Stomach (tissue), 4 donors: ENCODE measurements around the gene TBC1D4.

ENCODE experiments used
- POLR2A ChIP-seq, 4 donors: fragments of 450-650 bp; IDR thresholded peaks; one replicate each; pipeline ENCODE4 v1.6.1; 2016; ENCODE audit warnings: antibody characterized with exemption in 4 of 4, control low read depth in 2 of 4, mild to moderate bottlenecking in 1 of 4, moderate library complexity in 1 of 4
- TF ChIP-seq, protein P1 (sequence below), 7 experiments: fragments of 450-650 bp in 4 of 7; fragments of 200-600 bp in 3 of 7; sonication (generic) in 3 of 7; IDR thresholded peaks; one replicate each; pipeline ENCODE4 v1.5.1; 2016 to 2019; ENCODE audit warnings: antibody characterized with exemption in 7 of 7, control low read depth in 2 of 7, mild to moderate bottlenecking in 1 of 7

DNA sequence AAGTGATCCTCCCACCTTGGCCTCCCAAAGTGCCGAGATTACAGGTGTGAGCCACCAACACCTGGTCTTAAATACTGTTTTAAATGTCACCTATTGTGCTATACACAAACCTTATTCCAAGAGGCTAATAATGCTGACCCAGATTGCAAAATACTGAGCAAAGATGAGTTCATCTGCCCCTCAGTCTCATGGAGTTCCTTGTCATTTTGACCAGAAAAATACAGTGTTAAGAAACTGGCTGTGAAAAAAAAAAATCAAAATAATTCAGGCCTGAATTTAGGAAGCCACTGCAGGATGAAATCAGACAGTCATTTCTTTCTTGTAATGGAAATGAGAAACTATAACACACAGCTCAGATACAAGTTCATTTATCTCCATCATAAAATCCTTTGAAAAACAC is 59.9 kb downstream of the TBC1D4 start:
- no peak for TF ChIP-seq POLR2A (IDR thresholded peaks at IDR 0.05)
- TF ChIP-seq, protein P1, sequence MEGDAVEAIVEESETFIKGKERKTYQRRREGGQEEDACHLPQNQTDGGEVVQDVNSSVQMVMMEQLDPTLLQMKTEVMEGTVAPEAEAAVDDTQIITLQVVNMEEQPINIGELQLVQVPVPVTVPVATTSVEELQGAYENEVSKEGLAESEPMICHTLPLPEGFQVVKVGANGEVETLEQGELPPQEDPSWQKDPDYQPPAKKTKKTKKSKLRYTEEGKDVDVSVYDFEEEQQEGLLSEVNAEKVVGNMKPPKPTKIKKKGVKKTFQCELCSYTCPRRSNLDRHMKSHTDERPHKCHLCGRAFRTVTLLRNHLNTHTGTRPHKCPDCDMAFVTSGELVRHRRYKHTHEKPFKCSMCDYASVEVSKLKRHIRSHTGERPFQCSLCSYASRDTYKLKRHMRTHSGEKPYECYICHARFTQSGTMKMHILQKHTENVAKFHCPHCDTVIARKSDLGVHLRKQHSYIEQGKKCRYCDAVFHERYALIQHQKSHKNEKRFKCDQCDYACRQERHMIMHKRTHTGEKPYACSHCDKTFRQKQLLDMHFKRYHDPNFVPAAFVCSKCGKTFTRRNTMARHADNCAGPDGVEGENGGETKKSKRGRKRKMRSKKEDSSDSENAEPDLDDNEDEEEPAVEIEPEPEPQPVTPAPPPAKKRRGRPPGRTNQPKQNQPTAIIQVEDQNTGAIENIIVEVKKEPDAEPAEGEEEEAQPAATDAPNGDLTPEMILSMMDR (IDR thresholded peaks at IDR 0.05) = no peak
